Retinal pigment epithelial cell (primary cell): ENCODE measurements around the gene ZNF57.
"Not testable (repeated sequence)": the region's sequence is repeated elsewhere in the genome, so short reads cannot be mapped to it uniquely, and the experiment has no call there.

Experiments
- DNase-seq: peaks from one replicate; pipeline ENCODE4 v3.0.0-alpha.2; 2010; ENCODE audit warnings: low read depth
- H3K4me3 ChIP-seq: 2 replicates; pipeline ENCODE4 v1.5.1; 2011; ENCODE audit warnings: mild to moderate bottlenecking, low read length, control low read depth, moderate library complexity
- TF ChIP-seq, protein P1 (sequence below): conservative IDR thresholded peaks from 2 replicates; pipeline ENCODE4 v1.5.1; 2011; ENCODE audit warnings: low read depth, low read length, control low read depth, inconsistent platforms

The ZNF57 gene

DNA sequence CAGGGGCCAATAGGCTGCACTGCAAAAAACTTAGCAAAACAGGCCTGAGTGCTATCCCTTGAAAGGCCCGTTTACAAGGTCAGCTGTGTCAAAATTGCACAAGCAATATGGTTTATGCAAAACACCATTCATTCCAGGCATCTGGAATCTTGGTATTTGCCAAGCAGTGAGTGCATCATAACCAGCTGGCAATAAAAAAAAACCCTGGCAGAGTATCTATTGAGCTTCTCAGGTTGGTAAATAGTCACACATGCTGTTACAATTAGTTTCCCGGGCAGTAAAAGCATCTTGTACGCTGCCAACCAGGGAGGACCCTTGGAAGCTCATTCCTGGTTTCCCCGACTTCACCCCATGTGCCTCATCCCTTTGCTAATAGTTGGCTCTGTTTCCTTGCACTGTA, 22.8 kb downstream of the ZNF57 start:
- TF ChIP-seq, protein P1, sequence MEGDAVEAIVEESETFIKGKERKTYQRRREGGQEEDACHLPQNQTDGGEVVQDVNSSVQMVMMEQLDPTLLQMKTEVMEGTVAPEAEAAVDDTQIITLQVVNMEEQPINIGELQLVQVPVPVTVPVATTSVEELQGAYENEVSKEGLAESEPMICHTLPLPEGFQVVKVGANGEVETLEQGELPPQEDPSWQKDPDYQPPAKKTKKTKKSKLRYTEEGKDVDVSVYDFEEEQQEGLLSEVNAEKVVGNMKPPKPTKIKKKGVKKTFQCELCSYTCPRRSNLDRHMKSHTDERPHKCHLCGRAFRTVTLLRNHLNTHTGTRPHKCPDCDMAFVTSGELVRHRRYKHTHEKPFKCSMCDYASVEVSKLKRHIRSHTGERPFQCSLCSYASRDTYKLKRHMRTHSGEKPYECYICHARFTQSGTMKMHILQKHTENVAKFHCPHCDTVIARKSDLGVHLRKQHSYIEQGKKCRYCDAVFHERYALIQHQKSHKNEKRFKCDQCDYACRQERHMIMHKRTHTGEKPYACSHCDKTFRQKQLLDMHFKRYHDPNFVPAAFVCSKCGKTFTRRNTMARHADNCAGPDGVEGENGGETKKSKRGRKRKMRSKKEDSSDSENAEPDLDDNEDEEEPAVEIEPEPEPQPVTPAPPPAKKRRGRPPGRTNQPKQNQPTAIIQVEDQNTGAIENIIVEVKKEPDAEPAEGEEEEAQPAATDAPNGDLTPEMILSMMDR = no peak

GRCh38 chr19:2926341-2927031, 25.8 kb downstream of the ZNF57 start:
- TF ChIP-seq, protein P1 = no peak
- DNase-seq = no peak
- no peak overlapping the region for H3K4me3 ChIP-seq

More for the DNA sequence above, 22.8 kb downstream of the ZNF57 start:
- H3K4me3 ChIP-seq = no peak overlapping the region
- no peak for DNase-seq

DNA sequence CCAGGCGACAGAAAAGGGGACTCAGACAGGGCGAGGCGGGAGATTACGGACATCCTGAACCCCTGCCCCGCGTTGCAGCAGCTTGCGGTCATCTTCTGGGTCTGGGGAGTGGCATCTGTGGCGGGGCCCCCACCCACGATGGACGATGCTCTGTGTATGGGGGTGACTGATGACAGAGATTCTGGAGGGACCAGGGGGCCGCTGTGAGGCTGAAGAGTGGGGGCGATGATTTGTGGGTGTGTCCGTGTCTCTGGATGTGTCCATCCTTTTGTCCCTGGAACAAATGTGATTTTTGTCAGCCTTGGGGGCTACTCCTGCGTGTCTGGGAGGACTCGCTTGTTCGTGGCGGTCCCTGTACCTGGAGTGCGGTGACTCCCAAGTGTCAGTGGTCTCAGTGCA, 26.3 kb downstream of the ZNF57 start:
- TF ChIP-seq, protein P1 = no peak
- H3K4me3 ChIP-seq = no peak overlapping the region
- DNase-seq = no peak

DNA sequence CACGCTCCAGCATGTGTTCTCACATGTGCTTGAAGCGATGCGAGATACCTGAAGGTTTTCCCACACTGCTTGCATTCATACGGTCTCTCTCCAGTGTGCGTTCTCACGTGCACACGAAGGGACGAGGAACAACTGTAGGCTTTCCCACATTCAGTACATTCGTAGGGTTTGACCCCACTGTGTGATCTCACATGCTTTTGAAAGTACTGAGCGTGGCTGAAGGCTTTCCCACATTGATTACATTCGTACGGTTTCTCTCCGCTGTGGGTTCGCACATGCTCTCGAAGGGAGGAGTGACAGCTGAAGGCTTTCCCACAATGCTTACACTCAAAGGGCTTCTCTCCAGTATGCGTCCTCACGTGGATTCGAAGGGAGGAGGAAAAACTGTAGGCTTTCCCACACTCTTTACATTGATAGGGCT, 32.8 kb downstream of the ZNF57 start:
- TF ChIP-seq, protein P1 = no peak
- H3K4me3 ChIP-seq = no peak overlapping the region
- DNase-seq = no peak

GRCh38 chr19:2935863-2936262, 35.1 kb downstream of the ZNF57 start:
- not testable (repeated sequence) for H3K4me3 ChIP-seq, DNase-seq

DNA sequence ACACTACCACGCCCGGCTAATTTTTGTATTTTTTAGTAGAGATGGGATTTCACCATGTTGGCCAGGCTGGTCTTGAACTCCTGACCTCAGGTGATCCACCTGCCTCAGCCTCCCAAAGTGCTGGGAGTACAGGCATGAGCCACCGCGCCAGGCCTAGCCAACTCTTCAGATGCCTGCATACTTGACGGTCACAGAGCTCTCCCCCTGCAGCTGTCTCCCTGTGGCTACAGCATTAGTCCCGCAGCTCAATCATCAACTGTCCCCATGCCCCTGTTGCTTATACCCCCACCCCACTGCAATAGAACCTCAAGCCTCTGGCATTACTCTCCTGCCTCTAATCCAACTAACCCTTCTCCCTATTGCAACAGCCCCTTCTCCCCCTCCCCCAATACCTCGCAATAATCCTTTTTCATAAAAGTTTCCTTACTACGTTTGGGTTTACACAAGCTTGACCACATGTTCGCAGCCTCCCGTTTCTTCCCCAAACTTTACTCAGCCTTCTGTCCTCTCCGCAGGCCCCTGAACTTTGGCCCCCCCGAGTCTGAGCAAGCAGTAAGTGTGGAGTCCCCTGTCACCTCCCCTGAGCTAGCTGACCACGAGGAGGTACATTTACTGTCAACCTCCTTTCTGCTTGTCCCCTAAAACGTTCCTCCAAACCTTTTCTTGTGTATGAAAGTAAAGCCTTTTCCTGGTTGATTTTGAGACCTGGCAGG, 42.4 kb downstream of the ZNF57 start:
- no peak overlapping the region for H3K4me3 ChIP-seq
- TF ChIP-seq, protein P1 = no peak
- DNase-seq = no peak

GRCh38 chr19:2944403-2944774, 43.7 kb downstream of the ZNF57 start:
- peak overlapping the region; percentile 78 for H3K4me3 ChIP-seq
- no peak for DNase-seq
- TF ChIP-seq, protein P1 = no peak
